Smooth muscle cell of the pulmonary artery (primary cell): ENCODE results near the gene NXPH3. TPM values are rescaled to one million over a fixed set of nuclear protein-coding genes. Genes with fewer than 3 reads are reported as not detected.

Source experiments
- total RNA-seq: library from RNA; depleted of rRNA; stranded (reverse); fragments of >200 nt; gene quantifications from 2 replicates; pipeline ENCODE4 v1.2.3, GENCODE V29; 2014

Gene NXPH3
- total RNA-seq: 2.4 and 2.9 TPM in 2 replicates

DNA sequence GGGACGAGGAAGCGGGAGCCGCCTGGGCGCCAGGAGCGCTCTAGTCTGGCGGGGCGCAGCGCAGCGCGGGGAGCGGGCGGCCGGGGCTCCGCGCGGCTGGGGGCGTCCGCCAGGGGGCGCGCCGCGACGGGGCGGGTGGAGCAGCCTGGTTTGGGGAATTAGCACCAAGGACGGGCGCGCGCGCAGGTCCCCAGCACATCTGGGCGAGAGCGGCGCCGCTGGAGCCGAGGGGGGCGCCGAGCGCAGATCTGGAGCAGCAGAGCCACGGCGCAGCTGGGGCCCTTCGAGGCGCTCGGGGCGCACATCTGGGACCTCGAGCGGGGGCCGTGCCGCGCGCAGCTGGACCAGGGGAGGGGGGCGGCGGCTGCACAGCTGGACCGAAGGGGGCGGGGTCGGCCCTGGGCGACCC, at the start of gene NXPH3:
Gene NXPH3 (plus strand): TSS at position 193 of the 409 bp plus-strand sequence. CDS start 349 bp downstream, outside the sequence.

Other genes starting within 250 kb of the NXPH3 start
- 12.6 and 16.0 TPM in 2 replicates for gene ZNF652, start 213.6 kb upstream of the NXPH3 start, total RNA-seq
- 77.7 and 111 TPM in 2 replicates for gene PHB1, start 161.0 kb upstream of the NXPH3 start, total RNA-seq
- 0.33 and 0.56 TPM in 2 replicates for gene NGFR, start 80.6 kb upstream of the NXPH3 start, total RNA-seq
- 81.6 and 114 TPM in 2 replicates for gene SPOP, start 102.2 kb downstream of the NXPH3 start, total RNA-seq
- 42.6 and 45.7 TPM in 2 replicates for gene SLC35B1, start 132.1 kb downstream of the NXPH3 start, total RNA-seq
- gene FAM117A, start 188.3 kb downstream of the NXPH3 start, total RNA-seq: 4.7 and 6.0 TPM in 2 replicates
- gene KAT7, start 212.8 kb downstream of the NXPH3 start, total RNA-seq: 39.7 and 43.4 TPM in 2 replicates